ENCODE measurements around the gene CDON.
"Not testable (repeated sequence)": the region's sequence is repeated elsewhere in the genome, so short reads cannot be mapped to it uniquely, and the experiment has no call there.

Gene CDON

DNA sequence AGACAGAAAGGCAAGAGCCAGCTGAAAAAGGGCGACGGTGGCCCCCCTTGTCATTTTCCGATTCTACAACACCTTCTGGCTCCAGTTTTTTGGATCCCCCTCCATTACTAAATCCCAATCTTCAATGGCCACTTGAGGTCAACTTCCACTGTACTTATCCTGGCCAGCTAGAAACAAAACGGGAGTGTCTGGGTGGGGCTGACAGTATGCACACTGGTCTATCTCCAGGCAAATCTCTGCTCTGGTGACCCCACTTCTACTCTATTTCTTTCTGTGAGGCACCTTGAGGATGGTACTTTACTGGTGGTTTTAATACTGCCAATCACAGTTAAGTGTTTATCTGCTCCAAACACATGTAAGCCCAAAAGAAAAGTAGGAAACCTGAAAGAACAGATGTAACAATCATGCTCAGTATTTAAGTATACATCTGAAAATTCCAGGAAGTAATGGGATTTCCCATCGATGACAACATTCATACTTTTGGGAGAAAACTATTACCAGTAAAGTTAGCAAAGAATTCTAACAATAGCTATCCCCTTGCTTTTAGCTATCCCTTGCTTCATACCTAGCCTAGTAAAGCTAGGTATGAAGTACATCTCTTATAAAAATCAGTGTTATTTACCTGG lies 16.0 kb downstream of the CDON start:
- DNase-seq (ENCODE audit: low spot score): no peak

DNA sequence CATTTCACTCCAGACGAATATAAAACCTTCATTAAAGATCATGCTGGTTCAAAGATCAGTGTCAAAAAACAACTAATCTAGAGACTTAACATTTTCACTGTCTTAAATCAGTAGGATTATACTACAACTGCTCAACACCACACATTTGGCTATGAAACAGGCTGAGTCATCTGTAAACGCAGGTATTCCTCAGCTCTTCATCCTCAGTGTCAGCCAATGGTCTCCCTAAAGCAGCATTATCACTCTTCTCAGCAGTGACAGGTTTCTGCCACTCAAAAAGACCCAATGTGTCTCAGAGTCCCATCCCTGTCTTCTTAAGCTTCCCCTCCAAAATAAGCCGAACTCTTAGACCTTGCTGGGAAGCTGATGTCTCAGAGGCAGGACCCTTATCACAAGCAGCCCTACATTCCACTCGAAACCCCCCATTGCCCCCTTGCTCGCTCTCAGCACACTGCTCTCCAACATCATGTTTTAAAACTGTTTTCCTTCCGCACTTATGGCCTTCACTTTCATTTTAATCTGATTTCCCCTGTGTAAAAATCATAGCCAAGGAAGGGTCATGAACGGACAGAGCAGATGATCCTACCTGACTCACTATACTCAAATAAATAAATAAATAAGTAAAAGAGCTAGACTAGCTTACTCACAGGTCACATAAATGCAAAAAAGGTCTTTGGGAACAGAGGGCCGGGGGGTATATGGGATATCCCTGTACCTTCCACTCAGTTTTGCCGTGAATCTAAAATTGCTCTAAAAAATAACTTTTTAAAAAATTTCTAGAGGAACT lies 23.0 kb downstream of the CDON start:
- no peak for DNase-seq (ENCODE audit: low spot score)

GRCh38 chr11:126035718-126036117 lies 26.9 kb downstream of the CDON start:
- DNase-seq (ENCODE audit: low spot score): no peak

DNA sequence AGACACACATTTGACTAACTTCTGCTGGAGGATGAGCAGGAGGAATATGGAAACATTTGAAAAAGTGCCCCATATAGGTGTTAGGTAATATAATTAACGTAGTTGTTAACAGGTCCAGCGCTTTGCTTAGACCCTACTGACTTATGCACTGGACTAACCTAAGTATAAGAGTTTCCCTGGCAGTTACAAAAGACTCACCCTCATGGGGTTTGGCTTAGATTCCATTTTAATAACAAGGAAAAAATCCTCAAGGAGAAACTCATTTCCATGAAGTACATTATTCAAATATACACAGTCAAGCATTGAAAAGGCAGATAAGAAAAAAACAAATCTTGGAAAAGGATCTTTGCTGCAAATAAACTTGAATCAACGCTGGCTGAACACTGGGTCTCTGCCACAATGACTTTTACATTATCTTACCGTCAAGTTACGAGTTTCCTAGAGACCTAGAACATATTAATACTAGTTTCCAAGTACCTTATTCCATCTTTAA lies 27.7 kb downstream of the CDON start:
- DNase-seq (ENCODE audit: low spot score): no peak

DNA sequence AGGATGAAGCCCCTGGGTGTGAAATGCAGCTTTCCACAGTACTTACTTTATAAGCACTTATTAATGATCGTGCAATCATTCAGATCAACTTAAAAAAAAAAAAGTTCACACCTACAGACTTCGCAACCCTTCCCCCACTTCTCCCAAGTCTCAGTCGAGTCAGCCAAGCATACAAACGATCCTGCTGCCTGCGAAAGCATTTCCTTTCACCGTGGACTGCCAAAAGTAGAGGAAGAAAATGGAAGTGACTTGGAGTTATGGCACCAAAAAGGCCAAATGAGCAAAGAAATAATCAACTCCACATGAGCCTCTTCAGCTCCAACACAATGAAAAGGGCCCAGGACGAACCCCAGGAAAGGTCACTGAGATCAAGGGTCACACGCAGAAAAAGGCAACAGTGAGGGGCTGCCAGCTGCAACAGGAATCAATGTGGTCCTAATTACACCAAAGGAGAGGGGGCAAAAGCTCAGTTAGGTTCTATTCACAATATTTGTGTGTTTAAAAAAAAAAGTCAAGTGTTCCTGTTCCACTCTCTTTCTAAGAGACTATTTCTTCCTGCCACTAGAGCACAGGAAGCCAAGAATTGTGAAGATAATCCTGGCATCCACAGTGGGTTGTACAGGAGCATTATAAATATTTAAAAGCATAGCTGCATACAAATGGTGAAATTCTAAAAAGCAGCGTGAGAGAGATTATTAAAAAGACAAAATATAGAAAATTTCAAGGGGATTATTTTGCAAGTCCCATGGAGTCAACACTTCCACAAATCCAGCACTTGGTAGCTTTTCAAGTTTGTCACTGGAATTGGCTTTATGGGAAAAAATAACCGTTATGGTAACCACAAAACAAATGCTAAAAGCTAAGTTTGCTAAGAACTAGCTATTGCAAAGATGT lies 28.4 kb downstream of the CDON start:
- DNase-seq (ENCODE audit: low spot score): no peak

DNA sequence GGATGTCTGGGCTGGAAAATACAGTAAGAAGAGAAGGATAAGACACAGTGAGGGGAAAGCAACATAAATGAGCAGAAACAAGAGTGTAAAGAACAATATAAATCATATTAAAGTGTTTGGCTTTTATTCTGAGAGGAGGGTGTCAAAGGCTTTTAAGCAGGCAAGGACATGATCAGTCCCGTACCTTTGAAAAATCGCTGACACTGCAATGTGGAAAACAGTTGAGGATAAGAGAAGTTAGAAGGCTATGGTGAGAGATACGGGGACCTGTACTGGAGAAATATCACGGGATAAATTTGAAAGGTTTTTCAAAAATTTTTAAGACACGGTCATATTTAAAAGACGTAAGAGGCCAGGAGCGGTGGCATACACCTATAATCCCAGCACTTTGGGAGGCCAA lies 30.3 kb downstream of the CDON start:
- DNase-seq (ENCODE audit: low spot score): no peak

DNA sequence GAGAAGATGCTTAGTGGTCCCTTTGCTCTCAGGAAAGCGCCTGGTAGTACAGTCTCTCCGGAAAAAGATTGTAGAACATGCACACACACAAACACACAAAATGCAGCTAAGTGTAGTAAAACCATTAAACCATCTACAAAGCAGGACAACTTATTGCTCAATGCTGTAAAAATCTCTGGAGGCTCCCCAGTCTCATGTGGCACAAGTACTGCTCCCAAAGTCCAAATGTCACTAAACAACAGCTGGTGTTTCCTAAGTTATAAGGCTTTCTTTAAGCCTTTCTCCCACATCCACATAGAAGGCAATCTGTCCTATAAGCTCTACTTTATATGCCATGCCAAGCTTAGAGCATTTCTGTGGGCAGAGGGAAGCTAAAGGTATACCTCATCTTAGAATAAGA lies 32.9 kb downstream of the CDON start:
- DNase-seq (ENCODE audit: low spot score): no peak

- no peak for DNase-seq (ENCODE audit: low spot score)
These were observed 33.4 kb downstream of the CDON start for GRCh38 chr11:126029237-126029636.

DNA sequence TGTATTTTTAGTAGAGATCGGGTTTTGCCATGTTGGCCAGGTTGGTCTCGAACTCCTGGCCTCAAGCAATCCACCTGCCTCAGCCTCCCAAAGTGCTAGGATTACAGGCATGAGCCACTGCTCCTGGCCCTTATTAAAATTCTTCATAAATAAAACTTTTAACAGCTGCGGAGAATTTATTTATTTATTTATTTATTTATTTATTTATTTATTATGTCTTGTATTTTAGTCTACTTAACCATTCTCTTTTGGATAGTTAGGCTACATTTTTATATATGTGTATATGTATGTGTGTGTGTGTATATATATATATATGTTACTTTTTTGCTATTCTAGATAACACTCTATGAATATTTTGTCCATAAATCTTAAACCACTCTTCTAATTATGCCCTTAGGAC lies 34.1 kb downstream of the CDON start:
- not testable (repeated sequence) for DNase-seq (ENCODE audit: low spot score)

DNA sequence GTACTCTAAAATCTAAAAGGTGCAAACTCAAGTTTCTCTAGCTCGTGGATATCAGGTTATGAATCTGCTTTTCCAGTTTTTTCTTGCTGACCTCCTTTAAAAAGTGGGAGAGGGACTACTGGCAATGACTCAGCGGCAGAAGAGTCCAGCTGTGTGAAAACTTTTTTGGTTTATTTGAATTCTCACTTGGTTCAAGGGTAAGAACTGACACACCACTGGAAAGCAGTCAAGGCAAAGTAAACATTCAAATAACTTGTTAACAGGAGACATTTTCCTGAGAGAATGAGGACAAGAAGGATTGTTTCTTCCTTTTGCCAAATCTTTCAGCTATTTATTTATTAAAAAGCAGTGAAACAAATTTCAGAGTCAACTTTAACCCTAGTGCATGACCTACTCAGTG lies 36.1 kb downstream of the CDON start:
- no peak for DNase-seq (ENCODE audit: low spot score)

- DNase-seq (ENCODE audit: low spot score): no peak
These were observed 36.8 kb downstream of the CDON start for GRCh38 chr11:126025822-126026221.

- DNase-seq (ENCODE audit: low spot score): no peak
These were observed 38.5 kb downstream of the CDON start for GRCh38 chr11:126024123-126024522.

DNA sequence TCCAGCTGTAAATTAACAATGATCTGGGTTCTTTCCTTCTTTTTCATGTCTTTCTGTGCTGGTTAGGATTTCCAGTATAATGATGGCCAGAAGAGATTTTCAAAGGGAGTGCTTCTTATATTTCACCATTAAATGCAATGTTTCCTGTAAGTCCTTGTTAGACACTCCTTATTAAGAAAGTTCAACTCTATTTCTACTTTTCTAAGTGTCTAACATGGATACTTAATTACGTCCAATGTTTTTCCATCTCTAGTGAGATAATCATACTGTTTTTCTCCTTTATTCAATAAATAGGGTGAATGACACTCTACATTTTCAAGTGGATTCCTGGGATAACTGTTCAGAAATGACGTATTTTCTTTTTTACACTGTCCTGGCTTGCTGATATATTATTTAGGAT lies 49.8 kb downstream of the CDON start:
- no peak for DNase-seq (ENCODE audit: low spot score)

DNA sequence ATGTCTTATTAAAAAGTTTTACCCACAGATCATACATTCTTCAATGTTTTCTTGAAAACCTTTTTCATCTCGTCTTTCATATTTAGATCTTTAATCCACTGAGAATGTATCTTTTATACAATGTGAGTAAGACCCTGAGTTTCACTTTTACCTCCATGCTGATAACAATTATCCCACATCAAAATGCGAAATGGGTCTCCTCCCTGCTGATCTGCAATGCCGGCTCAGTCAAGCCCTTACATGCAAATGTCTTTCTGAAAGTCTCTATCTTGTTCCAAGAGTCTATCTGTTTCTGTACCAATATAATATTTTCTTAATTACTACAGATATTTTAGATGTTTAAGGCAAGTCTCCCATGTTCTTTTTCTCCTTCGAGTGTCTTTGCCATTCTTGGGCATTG lies 50.9 kb downstream of the CDON start:
- DNase-seq (ENCODE audit: low spot score): no peak

- no peak for DNase-seq (ENCODE audit: low spot score)
These were observed 51.4 kb downstream of the CDON start for GRCh38 chr11:126011265-126011664.

DNA sequence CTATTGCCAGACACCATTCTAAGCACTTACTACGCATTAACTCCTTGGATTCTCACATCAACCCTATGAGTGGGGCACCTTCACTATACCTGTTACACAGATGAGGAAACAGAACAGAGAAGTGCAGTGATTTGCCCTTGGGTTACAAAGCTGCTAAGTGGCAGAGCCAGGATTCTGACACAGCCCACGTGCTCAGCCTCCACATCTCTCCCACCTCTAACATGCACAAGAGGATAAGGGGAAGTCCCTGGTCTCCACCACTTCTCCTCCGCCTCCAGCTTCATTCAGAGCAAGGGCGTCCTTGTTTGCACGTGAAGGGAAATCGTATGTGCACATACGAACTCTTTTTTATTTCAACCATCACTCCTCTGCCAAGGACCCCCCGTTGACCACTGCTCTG lies 53.7 kb downstream of the CDON start:
- DNase-seq (ENCODE audit: low spot score): no peak

GRCh38 chr11:126007238-126007637 lies 55.4 kb downstream of the CDON start:
- no peak for DNase-seq (ENCODE audit: low spot score)

DNA sequence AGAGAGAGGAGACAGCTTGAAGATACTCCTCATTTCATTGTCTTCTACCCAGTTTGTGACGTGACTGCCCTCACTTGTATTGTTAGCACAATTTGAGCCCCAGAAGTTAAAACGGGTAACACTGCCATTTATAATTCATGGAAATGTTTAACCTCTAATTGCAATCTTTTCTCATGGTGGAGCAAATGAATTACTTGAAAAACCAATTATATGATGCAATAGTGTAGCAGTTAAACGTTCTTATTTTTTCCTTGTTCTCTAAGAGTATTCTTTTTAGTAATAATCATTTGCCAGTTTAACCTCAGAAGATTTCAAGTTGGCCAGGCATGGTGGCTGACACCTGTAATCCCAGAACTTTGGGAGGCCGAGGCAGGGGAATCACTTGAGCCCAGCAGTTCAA lies 56.6 kb downstream of the CDON start:
- no peak for DNase-seq (ENCODE audit: low spot score)

DNA sequence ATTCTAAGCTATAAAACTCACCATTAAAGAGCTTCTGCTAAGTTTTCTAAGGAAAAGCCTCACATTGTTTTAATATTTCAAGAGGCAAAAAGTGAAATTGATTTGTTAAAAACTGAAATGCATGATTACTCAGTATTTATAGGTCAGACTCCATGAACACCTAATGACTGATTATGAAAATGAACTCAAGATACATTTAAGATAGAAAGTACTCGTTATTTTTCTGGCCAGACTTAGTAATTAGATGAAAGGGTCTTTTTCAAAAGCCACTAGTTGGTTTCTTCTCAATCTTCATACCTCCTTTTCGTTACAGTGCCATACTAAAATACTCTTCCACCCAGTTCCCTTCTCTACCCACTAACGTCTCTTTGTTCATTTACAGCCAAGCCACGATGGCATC lies 60.5 kb downstream of the CDON start:
- no peak for DNase-seq (ENCODE audit: low spot score)

DNA sequence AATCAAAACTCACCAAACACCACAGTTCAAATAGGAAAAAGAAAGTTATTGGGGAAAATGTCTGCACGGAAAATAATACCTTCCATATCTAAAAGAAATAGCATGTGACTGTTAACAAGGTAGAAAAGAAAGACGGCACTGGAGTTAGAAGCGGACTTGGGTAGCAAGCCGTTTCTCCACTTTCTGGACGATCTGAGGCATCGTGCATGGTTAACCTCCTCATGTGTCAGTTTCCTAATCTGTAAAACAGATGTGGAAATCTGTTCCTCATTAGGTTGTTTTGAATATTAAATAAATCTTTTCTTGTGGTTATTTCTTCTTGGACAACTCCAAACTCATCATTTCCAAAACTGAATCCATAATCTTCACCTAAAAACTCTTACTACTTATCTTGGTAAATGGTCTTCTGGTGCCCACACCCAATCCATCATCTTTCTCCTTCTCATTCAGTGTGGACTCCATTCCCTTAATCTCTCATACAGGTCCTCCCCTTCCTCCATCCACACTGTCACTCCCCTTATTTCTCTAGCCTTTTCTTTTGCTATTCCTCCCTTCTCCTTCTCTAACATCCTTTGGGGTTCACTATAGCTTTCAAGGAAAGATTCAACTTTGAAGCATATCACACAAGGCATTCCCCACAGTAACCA lies 63.3 kb downstream of the CDON start:
- DNase-seq (ENCODE audit: low spot score): no peak

- DNase-seq (ENCODE audit: low spot score): no peak
These were observed 64.4 kb downstream of the CDON start for GRCh38 chr11:125998267-125998666.

DNA sequence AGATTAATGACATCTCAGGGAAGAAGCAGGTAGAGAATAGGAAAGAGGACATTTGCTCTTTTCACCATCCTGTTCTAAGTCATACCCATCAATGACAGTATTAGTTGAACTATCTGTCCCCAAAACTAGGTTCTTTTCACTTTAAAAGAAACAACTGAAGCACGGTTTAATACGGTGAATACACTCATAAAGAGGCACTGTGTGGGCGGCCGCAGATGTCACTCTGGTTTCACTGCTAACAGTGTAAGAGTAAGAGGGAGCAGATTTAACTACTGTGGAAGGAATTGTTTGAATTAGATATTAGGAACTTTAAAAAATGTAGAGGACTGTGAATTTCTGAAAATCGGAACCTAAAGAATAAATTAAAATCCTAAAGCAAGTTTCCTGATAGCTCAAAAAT lies 67.4 kb downstream of the CDON start:
- DNase-seq (ENCODE audit: low spot score): no peak
